Measurements from ENCODE around the gene RASSF8.

The RASSF8 gene

GRCh38 chr12:26113853-26114719, 155.6 kb downstream of the RASSF8 start:
- H3K4me3 ChIP-seq (ENCODE audit: control insufficient read depth, low read depth, low read length) = peak overlapping the region; percentile 55
- no peak for TF ChIP-seq CTCF (conservative IDR thresholded peaks at IDR 0.05; ENCODE audit: control insufficient read depth, insufficient read depth, low read depth, low read length)
- peak; percentile 86 for DNase-seq (ENCODE audit: low read depth)

DNA sequence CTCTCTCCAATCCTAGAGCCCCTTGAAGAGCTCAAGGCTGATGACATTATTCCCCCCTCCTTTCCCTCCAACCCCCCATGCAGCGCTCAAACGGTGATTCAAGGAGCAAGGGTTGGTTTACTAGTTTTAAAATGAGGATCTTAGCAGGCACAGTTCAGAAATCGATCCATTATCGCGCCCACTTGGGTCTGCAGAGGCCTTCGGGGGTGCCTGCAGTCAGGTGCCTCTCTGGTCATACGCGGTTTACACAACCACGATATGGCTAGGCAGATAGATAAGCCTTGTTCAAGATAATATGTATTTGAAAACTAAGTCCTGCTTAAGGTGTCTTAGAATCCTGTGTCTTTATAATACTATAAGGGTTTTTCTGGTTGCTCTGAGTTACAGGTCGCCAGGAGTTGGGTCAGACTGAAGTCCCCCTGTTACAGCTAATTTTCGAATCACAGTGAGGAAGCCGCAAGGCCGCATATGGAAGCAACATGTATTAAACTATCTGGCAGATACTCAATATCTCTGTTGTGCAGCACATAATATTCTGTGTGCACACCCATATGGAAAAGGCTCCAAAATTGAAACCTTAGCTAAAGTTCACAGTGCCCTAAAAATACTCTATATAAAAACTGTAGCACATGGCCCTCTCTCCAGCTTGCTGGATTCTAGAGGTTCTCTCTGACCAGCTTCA, 156.4 kb downstream of the RASSF8 start:
- no peak for DNase-seq (ENCODE audit: low read depth)
- H3K4me3 ChIP-seq (ENCODE audit: control insufficient read depth, low read depth, low read length) = peak overlapping the region; percentile 55
- TF ChIP-seq CTCF (conservative IDR thresholded peaks at IDR 0.05; ENCODE audit: control insufficient read depth, insufficient read depth, low read depth, low read length) = no peak

DNA sequence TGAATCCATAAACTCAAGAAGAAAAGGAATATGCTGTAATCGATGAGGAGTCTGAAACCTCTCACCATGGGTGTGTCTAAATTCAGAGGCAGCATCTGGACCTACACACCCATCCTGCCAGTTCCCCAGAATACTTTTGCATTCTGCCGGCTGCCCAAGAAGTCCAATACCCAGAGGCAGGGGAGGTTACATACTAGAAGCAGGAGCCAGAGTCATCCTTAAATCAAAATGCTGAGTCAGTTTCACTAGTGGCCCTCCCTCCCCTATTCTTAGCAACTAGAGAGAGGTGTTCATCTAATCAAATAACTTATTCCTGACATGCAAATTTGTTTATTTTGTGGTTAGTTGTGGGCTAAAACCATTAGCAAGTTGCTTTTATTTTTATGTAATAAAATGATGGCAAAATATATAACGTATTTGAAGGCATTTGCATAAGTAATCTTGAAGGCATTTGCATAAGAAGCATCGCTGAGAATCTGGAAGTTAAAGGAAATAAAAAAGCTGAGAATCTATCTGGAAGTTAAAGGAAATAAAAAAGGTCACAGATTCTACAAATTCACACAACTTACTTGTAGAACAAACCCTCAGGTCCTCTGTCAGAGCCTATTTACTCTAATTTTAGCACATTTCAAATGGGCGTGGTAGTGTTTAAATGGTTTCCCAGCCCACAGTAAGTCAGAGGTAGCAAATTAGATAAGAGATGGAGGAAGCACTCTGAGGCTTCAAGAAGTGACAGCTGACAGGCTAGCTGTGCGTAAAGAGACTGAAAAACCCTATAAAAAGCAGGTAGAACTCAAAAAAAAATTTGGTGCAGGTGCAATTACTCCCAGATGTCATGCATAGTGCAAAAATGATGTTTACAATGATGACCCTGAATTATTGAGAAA, 158.6 kb downstream of the RASSF8 start:
- no peak for DNase-seq (ENCODE audit: low read depth)
- H3K4me3 ChIP-seq (ENCODE audit: control insufficient read depth, low read depth, low read length) = no peak overlapping the region
- TF ChIP-seq CTCF (conservative IDR thresholded peaks at IDR 0.05; ENCODE audit: control insufficient read depth, insufficient read depth, low read depth, low read length) = no peak

- no peak for DNase-seq (ENCODE audit: low read depth)
- TF ChIP-seq CTCF (conservative IDR thresholded peaks at IDR 0.05; ENCODE audit: control insufficient read depth, insufficient read depth, low read depth, low read length) = no peak
- no peak overlapping the region for H3K4me3 ChIP-seq (ENCODE audit: control insufficient read depth, low read depth, low read length)
These were observed 159.8 kb downstream of the RASSF8 start for GRCh38 chr12:26118308-26118707.

DNA sequence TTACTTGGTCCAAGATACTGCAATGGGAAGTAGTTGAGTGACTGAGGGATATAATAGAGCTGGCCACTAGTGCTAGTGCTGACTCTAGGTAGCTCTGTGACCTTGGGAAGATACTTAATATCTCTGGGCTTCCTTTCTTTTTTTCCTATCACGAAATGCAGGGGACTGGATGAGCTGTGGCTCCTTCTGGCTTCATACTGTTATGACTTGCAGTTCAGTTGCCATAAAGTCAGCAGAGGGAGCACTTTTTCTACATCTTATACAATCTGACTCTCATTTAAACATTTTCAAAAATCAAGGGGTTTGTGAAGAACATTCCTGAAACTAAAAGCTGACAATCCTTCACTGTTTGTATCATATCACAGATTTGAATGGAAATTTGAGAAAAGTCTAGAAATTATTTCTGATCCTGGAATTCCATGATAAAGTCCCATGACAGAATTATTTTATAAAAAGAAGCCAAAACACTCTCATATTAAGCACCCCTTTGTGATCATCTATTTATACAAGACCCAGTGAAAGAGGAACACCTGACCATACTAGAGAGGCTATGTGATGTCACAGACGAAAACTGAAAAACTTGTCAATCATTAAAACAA, 161.0 kb downstream of the RASSF8 start:
- peak; percentile 78 for DNase-seq (ENCODE audit: low read depth)
- peak; percentile 72 for TF ChIP-seq CTCF (conservative IDR thresholded peaks at IDR 0.05; ENCODE audit: control insufficient read depth, insufficient read depth, low read depth, low read length)
- H3K4me3 ChIP-seq (ENCODE audit: control insufficient read depth, low read depth, low read length) = no peak overlapping the region

Data from fibroblast of mammary gland (primary cell).